Ovary (tissue), 3 donors: Measurements from ENCODE around the gene AKIRIN1.

Experiments used
- EP300 ChIP-seq: sonication (generic); formaldehyde crosslinking; IDR thresholded peaks from one replicate; pipeline ENCODE4 v1.6.1; 2017; ENCODE audit warnings: antibody characterized with exemption
- POLR2A ChIP-seq: fragments of 450-650 bp; IDR thresholded peaks from one replicate; pipeline ENCODE4 v1.6.1; 2017; ENCODE audit warnings: antibody characterized with exemption, mild to moderate bottlenecking, moderate library complexity
- TF ChIP-seq, protein P1 (sequence below), 3 donors: fragments of 450-650 bp in 2 of 3; fragments of 200-600 bp in 1 of 3; IDR thresholded peaks; one replicate each; pipeline versions ENCODE4 v1.5.1 to v1.8.0; 2016 to 2022; ENCODE audit warnings: antibody characterized with exemption in 3 of 3, mild to moderate bottlenecking in 1 of 3
- donor health status: DM: no; HTN: no; CAD: no.

DNA sequence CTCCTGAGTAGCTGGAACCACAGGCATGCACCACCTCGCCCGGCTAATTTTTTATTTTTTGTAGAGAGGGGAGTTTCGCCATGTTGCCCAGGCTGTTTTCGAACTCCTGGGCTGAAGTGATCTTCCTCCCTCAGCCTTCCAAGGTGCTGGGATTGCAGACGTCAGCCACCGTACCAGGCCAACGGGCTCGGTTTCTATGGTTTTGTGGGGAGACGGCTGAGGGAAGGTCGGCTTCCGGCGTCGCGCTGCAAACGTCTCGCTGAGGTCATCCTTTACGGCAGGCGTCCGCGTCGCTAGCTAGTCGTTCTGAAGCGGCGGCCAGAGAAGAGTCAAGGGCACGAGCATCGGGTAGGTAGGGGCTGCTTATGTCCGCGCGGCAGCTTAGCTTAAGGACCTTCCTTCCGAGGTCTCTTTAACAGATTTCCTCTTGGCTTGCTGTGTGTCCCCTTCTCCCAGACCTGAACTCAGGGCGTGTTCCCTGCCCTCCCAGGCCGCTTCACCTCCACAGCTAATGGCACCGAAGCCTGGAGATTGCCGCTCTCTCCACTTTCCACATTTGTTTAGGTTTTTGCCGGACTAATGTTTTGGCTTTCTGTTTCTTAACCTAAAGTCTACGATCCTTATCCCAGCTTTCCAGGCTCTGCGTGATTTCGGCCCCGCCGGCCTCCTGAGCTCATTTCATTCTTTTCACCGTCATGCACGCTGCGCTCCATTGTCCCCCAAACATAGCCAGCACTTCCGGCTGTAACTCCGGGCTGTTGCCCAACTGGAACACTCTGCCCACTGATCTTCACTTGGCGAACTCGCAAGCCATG lies 35.2 kb downstream of the AKIRIN1 start, which contains the start of gene NDUFS5:
- TF ChIP-seq, protein P1, sequence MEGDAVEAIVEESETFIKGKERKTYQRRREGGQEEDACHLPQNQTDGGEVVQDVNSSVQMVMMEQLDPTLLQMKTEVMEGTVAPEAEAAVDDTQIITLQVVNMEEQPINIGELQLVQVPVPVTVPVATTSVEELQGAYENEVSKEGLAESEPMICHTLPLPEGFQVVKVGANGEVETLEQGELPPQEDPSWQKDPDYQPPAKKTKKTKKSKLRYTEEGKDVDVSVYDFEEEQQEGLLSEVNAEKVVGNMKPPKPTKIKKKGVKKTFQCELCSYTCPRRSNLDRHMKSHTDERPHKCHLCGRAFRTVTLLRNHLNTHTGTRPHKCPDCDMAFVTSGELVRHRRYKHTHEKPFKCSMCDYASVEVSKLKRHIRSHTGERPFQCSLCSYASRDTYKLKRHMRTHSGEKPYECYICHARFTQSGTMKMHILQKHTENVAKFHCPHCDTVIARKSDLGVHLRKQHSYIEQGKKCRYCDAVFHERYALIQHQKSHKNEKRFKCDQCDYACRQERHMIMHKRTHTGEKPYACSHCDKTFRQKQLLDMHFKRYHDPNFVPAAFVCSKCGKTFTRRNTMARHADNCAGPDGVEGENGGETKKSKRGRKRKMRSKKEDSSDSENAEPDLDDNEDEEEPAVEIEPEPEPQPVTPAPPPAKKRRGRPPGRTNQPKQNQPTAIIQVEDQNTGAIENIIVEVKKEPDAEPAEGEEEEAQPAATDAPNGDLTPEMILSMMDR (IDR thresholded peaks at IDR 0.05) = no peak
- peak; percentile 36 for TF ChIP-seq EP300
- TF ChIP-seq POLR2A = peak; percentile 96
